Activated CD8-positive, alpha-beta memory T cell treated with anti-CD3 and anti-CD28 coated beads, Interleukin-2, amount 50 U/mL, for 1 hour (primary cell): ENCODE data around the gene SLC29A3.

Source experiments
- DNase-seq: peaks from one replicate; pipeline ENCODE4 v3.0.0-alpha.2; 2020; ENCODE audit errors: extremely low read depth

SLC29A3 gene

GRCh38 chr10:71392791-71393781 is 74.0 kb downstream of the SLC29A3 start:
- no peak for DNase-seq

GRCh38 chr10:71393841-71394475 is 74.9 kb downstream of the SLC29A3 start:
- no peak for DNase-seq

- DNase-seq = no peak
Observed at GRCh38 chr10:71394926-71395562, 76.0 kb downstream of the SLC29A3 start.

- DNase-seq = no peak
Observed at GRCh38 chr10:71395621-71396020, 76.6 kb downstream of the SLC29A3 start.

- no peak for DNase-seq
Observed at GRCh38 chr10:71396084-71396710, 77.1 kb downstream of the SLC29A3 start.

- DNase-seq = no peak
Observed at GRCh38 chr10:71396711-71397295, 77.7 kb downstream of the SLC29A3 start, which contains the start of gene CDH23. Gene CDH23, plus strand, starts transcription at chr10:71396920. Its CDS starts 42,912 bp downstream, at chr10:71439832.

GRCh38 chr10:71397296-71398212 is 78.5 kb downstream of the SLC29A3 start:
- no peak for DNase-seq

- DNase-seq = no peak
Observed at GRCh38 chr10:71398976-71399375, 79.9 kb downstream of the SLC29A3 start.

GRCh38 chr10:71399946-71400345 is 80.9 kb downstream of the SLC29A3 start:
- no peak for DNase-seq

- no peak for DNase-seq
Observed at GRCh38 chr10:71401056-71401455, 82.0 kb downstream of the SLC29A3 start.

GRCh38 chr10:71402005-71402404 is 82.9 kb downstream of the SLC29A3 start:
- DNase-seq = no peak

- DNase-seq = no peak
Observed at GRCh38 chr10:71404503-71405295, 85.6 kb downstream of the SLC29A3 start.

- DNase-seq = no peak
Observed at GRCh38 chr10:71406878-71407277, 87.8 kb downstream of the SLC29A3 start.

GRCh38 chr10:71408436-71409225 is 89.6 kb downstream of the SLC29A3 start:
- no peak for DNase-seq

- no peak for DNase-seq
Observed at GRCh38 chr10:71409516-71410104, 90.6 kb downstream of the SLC29A3 start.
